Hepatic stellate cell (primary cell): ENCODE data around the gene AFAP1L1.
"Not testable (repeated sequence)": the region's sequence is repeated elsewhere in the genome, so short reads cannot be mapped to it uniquely, and the experiment has no call there.

Experiments used
- DNase-seq: peaks from one replicate; pipeline ENCODE4 v3.0.0; 2011; ENCODE audit warnings: low spot score

Gene AFAP1L1

GRCh38 chr5:149374801-149375200 is 103.1 kb downstream of the AFAP1L1 start:
- DNase-seq = no peak

GRCh38 chr5:149375434-149375833 is 103.8 kb downstream of the AFAP1L1 start:
- no peak for DNase-seq

DNA sequence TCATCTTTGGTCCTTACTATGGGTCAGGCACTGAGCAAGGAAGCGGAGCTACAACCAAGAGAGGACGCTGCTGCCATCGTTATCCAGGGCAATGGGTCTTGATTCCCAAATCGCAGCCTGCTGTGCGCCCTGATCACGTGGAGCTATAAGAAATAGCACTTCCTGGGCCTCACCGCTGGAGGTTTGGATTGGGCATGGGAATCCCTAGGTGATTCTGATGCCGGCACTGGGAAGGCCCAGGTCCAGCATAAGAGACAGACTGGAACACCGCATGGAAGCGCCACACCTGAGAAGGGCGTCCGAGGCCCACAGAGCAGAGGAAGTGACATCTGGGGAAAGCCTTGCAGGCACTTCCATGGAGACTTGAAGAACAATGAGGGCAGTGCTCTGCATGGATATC is 104.4 kb downstream of the AFAP1L1 start:
- DNase-seq = no peak

DNA sequence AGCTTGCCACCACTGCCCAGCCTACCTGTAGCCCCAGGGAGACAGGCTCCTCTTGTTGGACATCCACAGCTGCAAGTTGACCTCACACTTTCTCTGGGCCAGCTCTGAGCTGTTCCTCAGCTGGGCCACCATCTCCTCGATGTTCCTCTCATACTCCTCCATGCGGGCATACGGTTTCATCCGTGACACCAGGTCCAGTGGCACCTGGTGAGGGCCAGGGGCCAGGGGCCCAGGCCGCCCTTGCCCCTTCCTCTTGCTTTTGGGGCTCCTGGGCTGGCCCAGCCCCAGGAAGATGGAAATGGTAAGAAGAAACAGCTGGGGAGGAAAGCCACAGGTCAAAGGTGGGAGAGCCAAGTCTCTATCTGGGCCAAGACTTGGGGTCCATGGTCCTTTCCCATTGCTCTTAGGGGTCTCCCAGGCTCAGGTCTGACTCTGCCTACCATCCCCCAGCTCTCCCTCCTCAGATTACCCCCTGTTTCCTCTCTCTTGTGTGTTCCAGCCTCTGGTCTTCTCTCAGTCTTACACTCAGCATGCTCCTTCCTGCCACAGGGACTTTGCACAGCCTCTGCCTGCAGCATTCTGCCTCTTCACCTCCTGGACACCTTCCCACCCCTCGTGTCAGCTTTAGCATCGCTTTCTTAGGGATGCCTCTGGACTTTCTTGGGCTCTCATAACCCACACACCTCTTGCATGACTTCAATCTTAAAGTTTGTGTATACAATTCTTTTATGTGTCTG is 105.2 kb downstream of the AFAP1L1 start:
- no peak for DNase-seq

GRCh38 chr5:149378241-149378820 is 106.7 kb downstream of the AFAP1L1 start:
- DNase-seq = no peak

DNA sequence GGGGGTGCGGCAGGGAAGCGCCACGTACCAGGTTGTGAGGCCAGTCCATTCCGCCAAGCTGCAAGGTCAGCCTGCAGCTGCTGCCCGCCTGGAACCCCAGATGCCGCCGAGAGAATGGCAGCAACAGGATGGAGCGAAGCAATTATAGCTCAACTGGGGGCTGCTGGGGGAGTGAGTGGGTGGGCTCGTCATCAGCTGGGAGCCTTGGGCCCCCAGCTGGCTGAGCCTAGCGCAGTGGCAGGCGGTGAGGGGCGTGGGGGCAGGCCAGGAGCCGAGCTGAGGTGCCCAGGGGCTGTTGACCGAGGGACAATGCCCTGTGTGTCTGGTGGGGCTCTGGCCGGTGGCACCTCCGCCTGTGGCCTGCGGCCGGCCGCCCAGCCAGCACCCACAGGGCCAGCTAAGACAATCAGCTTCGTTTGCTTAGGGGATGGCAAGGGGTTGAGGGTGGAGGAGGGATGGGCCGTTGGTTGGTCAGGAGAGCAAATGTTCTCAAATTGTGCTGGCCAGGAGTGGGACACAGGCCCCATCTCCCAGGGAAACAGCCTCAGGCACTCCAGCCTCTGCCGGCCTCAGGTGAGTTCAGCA is 107.6 kb downstream of the AFAP1L1 start, which contains the start of gene IL17B:
Gene IL17B, minus strand, starts transcription at position 116 of the 585 bp plus-strand sequence. Its CDS starts 67 bp downstream, at position 49.
- no peak for DNase-seq

- DNase-seq = no peak
Observed at GRCh38 chr5:149379818-149380374, 108.2 kb downstream of the AFAP1L1 start.

DNA sequence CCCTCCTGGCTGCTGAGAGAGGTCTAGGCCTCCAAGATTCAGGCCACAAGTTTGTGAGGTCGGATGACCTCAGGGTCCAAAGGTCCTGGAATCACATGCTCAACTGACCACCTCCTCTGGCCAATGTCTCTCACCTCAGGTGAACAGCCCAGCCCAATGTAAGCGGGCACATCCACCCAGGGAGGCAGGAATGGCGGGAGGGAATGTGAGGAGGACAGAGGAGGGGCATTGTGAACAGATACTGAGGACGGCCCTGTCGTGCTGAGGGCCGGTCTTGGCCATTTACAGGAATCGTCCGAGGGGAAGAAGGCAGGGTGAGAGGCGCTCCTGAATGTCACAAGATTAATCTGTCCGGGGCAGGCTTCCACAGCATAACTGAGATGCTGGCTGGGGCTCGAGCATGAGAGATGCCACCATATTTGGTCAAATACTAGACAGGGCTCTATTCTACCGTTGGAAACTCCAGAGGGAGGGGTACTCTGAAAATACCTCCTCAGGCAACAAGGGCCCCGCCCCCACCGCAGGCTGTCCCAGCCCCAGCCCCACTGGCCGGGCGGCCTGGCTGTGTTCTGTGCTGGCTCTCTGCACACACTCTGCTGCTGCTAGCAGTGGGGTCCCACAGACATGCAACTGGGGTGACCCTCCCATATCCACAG is 108.9 kb downstream of the AFAP1L1 start:
- DNase-seq = peak; percentile 50

- DNase-seq = no peak
Observed at GRCh38 chr5:149381261-149381985, 109.8 kb downstream of the AFAP1L1 start.

GRCh38 chr5:149381986-149382338 is 110.3 kb downstream of the AFAP1L1 start:
- DNase-seq = peak; percentile 91

DNA sequence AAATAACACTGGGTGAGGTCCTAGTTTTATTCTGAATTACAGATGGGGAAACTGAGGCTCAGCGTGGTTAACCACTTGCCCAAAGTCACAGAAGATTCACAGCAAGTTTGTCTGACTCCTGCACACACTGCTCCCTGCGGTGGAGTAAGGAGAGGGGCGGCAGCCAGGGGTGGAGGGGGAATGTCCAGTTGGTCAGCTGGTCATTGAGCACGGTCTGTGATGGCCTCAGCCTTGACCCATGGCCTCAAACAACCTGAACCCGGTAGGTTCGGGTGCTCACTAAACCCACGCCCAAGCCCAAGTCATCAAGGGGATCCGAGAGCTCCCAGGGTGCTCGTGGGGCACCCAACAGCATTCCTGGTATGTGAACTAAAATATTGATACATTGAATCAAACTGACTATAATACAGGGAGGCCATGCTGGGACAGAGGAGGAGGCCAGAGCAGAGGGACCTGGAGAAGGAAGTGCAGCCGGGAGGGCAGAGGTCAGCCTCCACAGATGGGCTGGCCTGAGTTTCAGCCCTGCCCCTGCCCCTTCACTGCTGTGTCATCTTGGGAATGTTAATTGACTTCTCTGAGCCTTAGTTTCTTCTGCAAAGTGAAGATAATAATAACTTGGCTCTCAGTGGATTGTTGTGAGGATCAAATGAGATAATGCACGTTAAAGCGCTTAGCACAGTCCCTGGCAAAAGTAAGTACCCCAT is 111.0 kb downstream of the AFAP1L1 start:
- no peak for DNase-seq

- DNase-seq = peak; percentile 74
Observed at GRCh38 chr5:149383399-149383798, 111.7 kb downstream of the AFAP1L1 start.

GRCh38 chr5:149386166-149386565 is 114.5 kb downstream of the AFAP1L1 start:
- DNase-seq = no peak

GRCh38 chr5:149387081-149387631 is 115.5 kb downstream of the AFAP1L1 start:
- DNase-seq = no peak

DNA sequence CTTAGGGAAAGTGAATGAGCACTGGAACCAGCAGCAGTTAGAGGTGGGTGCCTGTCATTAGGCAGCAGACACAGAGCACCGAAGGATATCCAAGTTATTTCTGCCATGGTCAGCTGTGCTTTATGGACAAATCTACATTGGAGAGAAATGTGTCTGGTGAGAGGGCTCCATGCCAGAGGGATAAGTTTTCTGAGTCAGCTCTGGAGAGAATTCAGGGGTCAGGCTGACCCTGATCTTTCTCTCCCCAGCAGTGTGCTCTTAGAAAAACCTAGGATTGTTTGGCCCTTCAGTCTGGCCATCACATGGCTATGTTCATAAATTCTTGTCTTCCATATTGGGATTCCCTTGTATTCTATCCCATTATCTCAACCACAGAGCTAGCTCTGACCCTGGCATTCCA is 116.3 kb downstream of the AFAP1L1 start:
- DNase-seq = peak; percentile 67

DNA sequence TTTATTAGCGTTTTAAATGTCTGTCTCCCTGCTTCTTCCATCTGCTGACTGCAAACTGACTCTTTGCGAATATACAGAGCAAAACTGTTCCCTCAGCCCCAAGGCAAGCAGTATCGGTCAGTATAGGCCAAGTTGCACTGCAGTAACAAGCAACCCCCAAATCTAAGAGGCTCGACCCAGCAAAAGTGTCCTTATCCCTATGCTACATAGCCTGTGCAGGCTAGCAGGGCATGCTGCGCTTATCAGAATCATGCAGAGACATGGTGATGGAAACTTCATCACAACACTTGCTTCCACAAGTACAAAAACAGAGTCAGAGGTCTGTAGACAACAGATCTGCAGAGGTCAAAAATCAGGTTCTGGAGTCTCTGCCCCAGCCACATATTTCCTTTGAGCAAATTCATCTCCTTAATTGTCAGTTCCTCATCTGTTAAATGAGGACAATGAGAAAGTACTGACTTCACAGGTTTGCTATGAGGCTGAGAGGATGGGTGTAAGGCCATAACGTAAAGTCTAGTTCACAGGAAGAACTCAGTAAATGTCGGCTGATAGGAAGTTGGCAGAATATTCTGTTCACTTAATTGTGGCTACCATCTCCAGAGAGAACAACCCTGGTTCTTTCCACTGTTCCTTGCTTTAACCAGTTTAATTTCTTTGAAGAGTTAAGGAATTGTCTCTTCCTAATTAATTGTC is 117.0 kb downstream of the AFAP1L1 start:
- DNase-seq = no peak

DNA sequence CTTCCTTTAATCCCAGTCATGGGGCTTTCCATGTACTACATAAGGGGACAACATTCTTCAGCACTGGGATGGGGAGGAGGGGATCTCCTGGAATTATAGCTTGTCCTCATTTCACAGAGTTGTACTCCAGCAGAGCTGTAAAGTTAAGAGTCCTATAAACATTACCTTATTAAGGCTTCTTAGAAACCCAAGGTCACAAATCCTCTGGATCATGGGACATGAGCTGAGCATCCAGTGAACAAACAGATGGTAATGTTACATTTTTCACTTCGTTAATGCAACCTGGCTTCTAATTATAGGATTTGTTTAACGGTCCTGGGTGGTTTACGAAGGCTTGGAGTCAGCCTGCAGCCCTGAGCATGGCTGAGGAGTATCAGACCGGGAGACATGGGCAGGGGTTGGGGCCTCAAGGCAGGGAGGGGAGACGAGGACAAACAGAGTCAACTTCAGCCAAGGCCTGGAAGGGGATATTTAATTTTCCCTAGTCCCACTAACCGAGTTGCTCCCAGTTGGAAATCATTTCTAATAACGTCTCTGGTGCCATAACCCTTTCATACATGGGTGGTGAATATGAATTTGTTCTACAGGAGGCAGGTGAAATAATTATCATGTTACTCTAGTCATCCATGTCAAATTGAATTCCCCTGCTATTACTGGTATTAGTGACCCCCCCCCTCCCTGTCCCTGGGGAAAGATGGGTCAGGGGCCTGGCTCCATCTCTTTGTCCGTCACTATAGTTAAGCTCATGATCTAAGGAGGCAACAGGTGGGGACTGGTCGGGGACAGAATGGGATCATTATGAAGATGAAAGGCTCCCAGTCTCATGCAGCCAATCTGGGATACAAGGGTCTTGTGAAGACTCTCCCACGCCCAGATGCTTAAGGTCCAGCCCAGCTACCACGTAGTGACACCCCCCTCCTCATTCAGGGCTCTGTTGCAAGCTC is 118.2 kb downstream of the AFAP1L1 start:
- DNase-seq = no peak

DNA sequence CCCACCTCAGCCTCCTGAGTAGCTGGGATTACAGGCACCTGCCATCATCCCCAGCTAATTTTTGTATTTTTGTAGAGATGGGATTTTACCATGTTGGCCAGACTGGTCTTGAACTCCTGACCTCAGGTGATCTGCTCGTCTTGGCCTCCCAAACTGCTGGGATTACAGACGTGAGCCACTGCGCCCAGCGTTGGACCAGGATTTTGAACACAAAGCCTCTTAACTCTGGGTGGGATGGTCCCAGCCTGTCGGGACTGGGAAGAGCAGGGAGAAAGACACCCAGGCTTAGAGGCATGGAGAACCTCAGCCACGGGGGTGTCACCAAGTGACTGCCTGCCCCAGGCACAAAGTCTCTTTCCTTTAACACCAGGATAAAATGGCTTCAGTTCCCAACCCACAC is 119.4 kb downstream of the AFAP1L1 start:
- DNase-seq = not testable (repeated sequence)
